Activated CD4-positive, CD25-positive, alpha-beta regulatory T cell treated with anti-CD3 and anti-CD28 coated beads, Interleukin-2, amount 50 U/mL, for 16 hours (primary cell): ENCODE measurements around the gene PITX2.

Experiments used
- DNase-seq: peaks from one replicate; pipeline ENCODE4 v3.0.0-alpha.2; 2020; ENCODE audit warnings: low read depth, low spot score

The PITX2 gene

GRCh38 chr4:110624398-110624780 lies 1.5 kb upstream of the PITX2 start:
- no peak for DNase-seq

GRCh38 chr4:110623718-110624397 lies 981 bp upstream of the PITX2 start:
- DNase-seq: no peak

- no peak for DNase-seq
Measured at GRCh38 chr4:110621839-110622751, 782 bp downstream of the PITX2 start.

- no peak for DNase-seq
Measured at GRCh38 chr4:110621328-110621812, 1.5 kb downstream of the PITX2 start.

GRCh38 chr4:110620691-110621327 lies 2.1 kb downstream of the PITX2 start:
- DNase-seq: no peak

GRCh38 chr4:110620322-110620690 lies 2.6 kb downstream of the PITX2 start:
- no peak for DNase-seq

GRCh38 chr4:110619463-110620247 lies 3.2 kb downstream of the PITX2 start:
- DNase-seq: no peak

- DNase-seq: no peak
Measured at GRCh38 chr4:110618581-110619462, 4.1 kb downstream of the PITX2 start.

GRCh38 chr4:110617646-110618580 lies 5.0 kb downstream of the PITX2 start:
- no peak for DNase-seq

GRCh38 chr4:110617075-110617640 lies 5.7 kb downstream of the PITX2 start:
- no peak for DNase-seq

GRCh38 chr4:110616238-110617074 lies 6.4 kb downstream of the PITX2 start:
- DNase-seq: no peak

- no peak for DNase-seq
Measured at GRCh38 chr4:110615353-110616237, 7.3 kb downstream of the PITX2 start.

- no peak for DNase-seq
Measured at GRCh38 chr4:110614976-110615352, 7.9 kb downstream of the PITX2 start.

GRCh38 chr4:110614173-110614963 lies 8.5 kb downstream of the PITX2 start:
- no peak for DNase-seq

- DNase-seq: no peak
Measured at GRCh38 chr4:110613745-110614144, 9.1 kb downstream of the PITX2 start.

- no peak for DNase-seq
Measured at GRCh38 chr4:110612631-110613269, 10.1 kb downstream of the PITX2 start.
